Measurements from ENCODE around the gene CCL4. TPM values are rescaled to one million over a fixed set of nuclear protein-coding genes. Genes with fewer than 3 reads are reported as not detected.
"Not testable (repeated sequence)": the region's sequence is repeated elsewhere in the genome, so short reads cannot be mapped to it uniquely, and the experiment has no call there.

The CCL4 gene
- polyA plus RNA-seq, 1 donor (not counting 4 experiments of a cell fraction or from before 2014, with no cell fraction given) = not detected

DNA sequence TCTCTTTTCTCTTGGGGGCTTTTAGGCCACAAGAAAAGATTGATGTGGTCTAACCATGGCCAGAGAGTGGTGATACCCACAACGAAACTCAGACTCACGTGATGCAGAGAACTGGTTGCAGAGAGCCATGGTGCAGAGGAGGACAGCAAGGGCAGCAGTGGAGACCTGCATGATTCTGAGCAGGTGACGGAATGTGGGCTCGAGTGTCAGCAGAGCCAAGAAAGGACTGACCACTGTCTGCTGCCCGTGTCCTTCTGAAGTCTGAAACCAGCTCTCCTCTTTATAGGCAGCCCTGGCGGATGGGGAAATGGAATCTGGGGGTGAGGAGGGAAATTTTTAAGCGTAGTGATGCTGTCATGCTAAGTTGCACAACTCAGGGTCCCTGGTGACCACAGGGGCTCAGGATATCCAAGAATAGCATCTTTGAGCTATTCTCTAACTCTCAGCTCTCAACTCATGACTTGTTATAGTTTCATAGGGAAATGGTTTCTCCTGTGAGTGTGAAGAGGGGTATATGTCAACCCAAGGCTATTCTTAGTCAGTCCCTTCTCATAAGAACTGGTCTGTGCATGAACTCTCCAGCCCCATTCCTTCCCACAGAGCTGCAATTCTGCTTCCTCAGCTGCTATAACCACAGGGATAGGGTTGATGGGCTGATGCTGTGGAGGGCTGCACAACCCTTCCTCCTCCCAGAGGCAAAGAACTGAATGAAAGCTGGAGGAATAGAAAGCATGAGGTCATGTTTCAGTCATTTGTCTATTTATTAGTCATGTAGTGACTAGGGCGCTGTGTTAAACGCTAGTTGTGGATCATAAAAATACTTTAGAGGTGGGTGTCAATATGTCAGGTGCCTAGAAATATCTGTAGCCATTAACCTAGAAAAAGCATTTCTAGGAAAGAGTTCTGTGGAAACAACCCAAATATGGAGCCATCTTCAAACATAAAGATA lies 13.5 kb upstream of the CCL4 start, which contains the start of gene CCL3:
Gene CCL3 (minus strand): TSS at position 256 of the 949 bp plus-strand sequence. CDS start 85 bp downstream, at position 171.
- Histone ChIP-seq H2AFZ (ENCODE audit: control insufficient read depth, low read length) (no peak within 1 kb of the TSS), H3K27me3 (ENCODE audit: control insufficient read depth, extremely low read depth, insufficient read depth, low read length) (no peaks in the 10 kb centered on the region), H3K4me3 (ENCODE audit: control insufficient read depth in 2 of 3, extremely low read depth in 1 of 3, insufficient read depth in 2 of 3, low read depth in 1 of 3, low read length in 3 of 3) (no peak within 1 kb of the TSS), H3K27ac (ENCODE audit: control insufficient read depth, insufficient read depth, low read length) (no peak within 1 kb of the TSS), H3K4me1 (ENCODE audit: control insufficient read depth, extremely low read depth, insufficient read depth, low read length) (no peaks in the 10 kb centered on the region), H3K36me3 (ENCODE audit: control insufficient read depth in 2 of 2, extremely low read depth in 1 of 2, insufficient read depth in 2 of 2, low read length in 2 of 2) (no peaks in the 10 kb centered on the region), H3K9ac (ENCODE audit: control insufficient read depth, extremely low read depth, insufficient read depth, low read length) (no peak within 1 kb of the TSS), H4K20me1 (ENCODE audit: control insufficient read depth, extremely low read depth, insufficient read depth, low read length) (no peaks in the 10 kb centered on the region), H3K4me2 (ENCODE audit: control insufficient read depth, extremely low read depth, insufficient read depth, low read depth, low read length) (no peak within 1 kb of the TSS), H3K79me2 (ENCODE audit: control insufficient read depth, insufficient read depth, low read length) (no peaks in the 10 kb centered on the region), H3K9me3 (ENCODE audit: control insufficient read depth, low read depth, low read length) (no peaks in the 10 kb centered on the region), H3K9me1 (ENCODE audit: control insufficient read depth, extremely low read depth, insufficient read depth, low read length) (no peaks in the 10 kb centered on the region)
- dilution Hi-C loops (cut with MboI; ENCODE audit: extremely low pct_ligation_motif_present, low sequenced_read_pairs) = no loop called here
- DNase-seq (ENCODE audit: low read depth, low spot score) = no peak
- TF ChIP-seq, protein P1, sequence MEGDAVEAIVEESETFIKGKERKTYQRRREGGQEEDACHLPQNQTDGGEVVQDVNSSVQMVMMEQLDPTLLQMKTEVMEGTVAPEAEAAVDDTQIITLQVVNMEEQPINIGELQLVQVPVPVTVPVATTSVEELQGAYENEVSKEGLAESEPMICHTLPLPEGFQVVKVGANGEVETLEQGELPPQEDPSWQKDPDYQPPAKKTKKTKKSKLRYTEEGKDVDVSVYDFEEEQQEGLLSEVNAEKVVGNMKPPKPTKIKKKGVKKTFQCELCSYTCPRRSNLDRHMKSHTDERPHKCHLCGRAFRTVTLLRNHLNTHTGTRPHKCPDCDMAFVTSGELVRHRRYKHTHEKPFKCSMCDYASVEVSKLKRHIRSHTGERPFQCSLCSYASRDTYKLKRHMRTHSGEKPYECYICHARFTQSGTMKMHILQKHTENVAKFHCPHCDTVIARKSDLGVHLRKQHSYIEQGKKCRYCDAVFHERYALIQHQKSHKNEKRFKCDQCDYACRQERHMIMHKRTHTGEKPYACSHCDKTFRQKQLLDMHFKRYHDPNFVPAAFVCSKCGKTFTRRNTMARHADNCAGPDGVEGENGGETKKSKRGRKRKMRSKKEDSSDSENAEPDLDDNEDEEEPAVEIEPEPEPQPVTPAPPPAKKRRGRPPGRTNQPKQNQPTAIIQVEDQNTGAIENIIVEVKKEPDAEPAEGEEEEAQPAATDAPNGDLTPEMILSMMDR (optimal IDR thresholded peaks at IDR 0.05 in 1 of 3, IDR thresholded peaks at IDR 0.05 in 1 of 3, conservative IDR thresholded peaks at IDR 0.05 in 1 of 3; ENCODE audit: extremely low read depth in 1 of 3, insufficient read depth in 2 of 3, low read length in 3 of 3) = no peak
- TF ChIP-seq EZH2 (IDR thresholded peaks at IDR 0.05; ENCODE audit: low read length) = no peak
- FAIRE-seq = no peak

- H3K9me3 ChIP-seq (ENCODE audit: control insufficient read depth, low read depth, low read length) = no peaks in the 10 kb centered on the region
- no peak for FAIRE-seq
- H3K9me1 ChIP-seq (ENCODE audit: control insufficient read depth, extremely low read depth, insufficient read depth, low read length) = no peaks in the 10 kb centered on the region
- H3K27me3 ChIP-seq (ENCODE audit: control insufficient read depth, extremely low read depth, insufficient read depth, low read length) = no peaks in the 10 kb centered on the region
- H3K36me3 ChIP-seq (ENCODE audit: control insufficient read depth in 2 of 2, extremely low read depth in 1 of 2, insufficient read depth in 2 of 2, low read length in 2 of 2) = no peaks in the 10 kb centered on the region
- H3K4me2 ChIP-seq (ENCODE audit: control insufficient read depth, extremely low read depth, insufficient read depth, low read depth, low read length) = no peak overlapping the region
- H3K27ac ChIP-seq (ENCODE audit: control insufficient read depth, insufficient read depth, low read length) = no peak overlapping the region
- TF ChIP-seq, protein P1 (optimal IDR thresholded peaks at IDR 0.05 in 1 of 3, IDR thresholded peaks at IDR 0.05 in 1 of 3, conservative IDR thresholded peaks at IDR 0.05 in 1 of 3; ENCODE audit: extremely low read depth in 1 of 3, insufficient read depth in 2 of 3, low read length in 3 of 3) = no peak
- TF ChIP-seq EZH2 (IDR thresholded peaks at IDR 0.05; ENCODE audit: low read length) = no peak
- H2AFZ ChIP-seq (ENCODE audit: control insufficient read depth, low read length) = no peak overlapping the region
- no peaks in the 10 kb centered on the region for H3K4me1 ChIP-seq (ENCODE audit: control insufficient read depth, extremely low read depth, insufficient read depth, low read length)
- no peak overlapping the region for H3K9ac ChIP-seq (ENCODE audit: control insufficient read depth, extremely low read depth, insufficient read depth, low read length)
- DNase-seq (ENCODE audit: low read depth, low spot score) = no peak
- dilution Hi-C loops (cut with MboI; ENCODE audit: extremely low pct_ligation_motif_present, low sequenced_read_pairs) = no loop called here
- H3K79me2 ChIP-seq (ENCODE audit: control insufficient read depth, insufficient read depth, low read length) = no peaks in the 10 kb centered on the region
- no peaks in the 10 kb centered on the region for H4K20me1 ChIP-seq (ENCODE audit: control insufficient read depth, extremely low read depth, insufficient read depth, low read length)
- H3K4me3 ChIP-seq (ENCODE audit: control insufficient read depth in 2 of 3, extremely low read depth in 1 of 3, insufficient read depth in 2 of 3, low read depth in 1 of 3, low read length in 3 of 3) = no peak overlapping the region
Observed at GRCh38 chr17:36092230-36092629, 11.4 kb upstream of the CCL4 start.

GRCh38 chr17:36092715-36093114 lies 10.9 kb upstream of the CCL4 start:
- H4K20me1 ChIP-seq (ENCODE audit: control insufficient read depth, extremely low read depth, insufficient read depth, low read length); H3K36me3 ChIP-seq (ENCODE audit: control insufficient read depth in 2 of 2, extremely low read depth in 1 of 2, insufficient read depth in 2 of 2, low read length in 2 of 2); dilution Hi-C loops (cut with MboI; ENCODE audit: extremely low pct_ligation_motif_present, low sequenced_read_pairs); H3K9me1 ChIP-seq (ENCODE audit: control insufficient read depth, extremely low read depth, insufficient read depth, low read length); H3K4me2 ChIP-seq (ENCODE audit: control insufficient read depth, extremely low read depth, insufficient read depth, low read depth, low read length); H3K4me3 ChIP-seq (ENCODE audit: control insufficient read depth in 2 of 3, extremely low read depth in 1 of 3, insufficient read depth in 2 of 3, low read depth in 1 of 3, low read length in 3 of 3); H3K27me3 ChIP-seq (ENCODE audit: control insufficient read depth, extremely low read depth, insufficient read depth, low read length); H3K4me1 ChIP-seq (ENCODE audit: control insufficient read depth, extremely low read depth, insufficient read depth, low read length); DNase-seq (ENCODE audit: low read depth, low spot score); FAIRE-seq; H3K79me2 ChIP-seq (ENCODE audit: control insufficient read depth, insufficient read depth, low read length); H3K9me3 ChIP-seq (ENCODE audit: control insufficient read depth, low read depth, low read length); H3K9ac ChIP-seq (ENCODE audit: control insufficient read depth, extremely low read depth, insufficient read depth, low read length); H2AFZ ChIP-seq (ENCODE audit: control insufficient read depth, low read length); H3K27ac ChIP-seq (ENCODE audit: control insufficient read depth, insufficient read depth, low read length): not testable (repeated sequence)
